ENCODE measurements around the gene APLP2. TPM values are rescaled to one million over a fixed set of nuclear protein-coding genes. Genes with fewer than 3 reads are reported as not detected.

APLP2 gene
- total and polyA plus RNA-seq, 2 of the 13 experiments (the other 11 are each of a cell fraction or from before 2014, with no cell fraction given), result 315 to 594 TPM

- TF ChIP-seq, protein P1, sequence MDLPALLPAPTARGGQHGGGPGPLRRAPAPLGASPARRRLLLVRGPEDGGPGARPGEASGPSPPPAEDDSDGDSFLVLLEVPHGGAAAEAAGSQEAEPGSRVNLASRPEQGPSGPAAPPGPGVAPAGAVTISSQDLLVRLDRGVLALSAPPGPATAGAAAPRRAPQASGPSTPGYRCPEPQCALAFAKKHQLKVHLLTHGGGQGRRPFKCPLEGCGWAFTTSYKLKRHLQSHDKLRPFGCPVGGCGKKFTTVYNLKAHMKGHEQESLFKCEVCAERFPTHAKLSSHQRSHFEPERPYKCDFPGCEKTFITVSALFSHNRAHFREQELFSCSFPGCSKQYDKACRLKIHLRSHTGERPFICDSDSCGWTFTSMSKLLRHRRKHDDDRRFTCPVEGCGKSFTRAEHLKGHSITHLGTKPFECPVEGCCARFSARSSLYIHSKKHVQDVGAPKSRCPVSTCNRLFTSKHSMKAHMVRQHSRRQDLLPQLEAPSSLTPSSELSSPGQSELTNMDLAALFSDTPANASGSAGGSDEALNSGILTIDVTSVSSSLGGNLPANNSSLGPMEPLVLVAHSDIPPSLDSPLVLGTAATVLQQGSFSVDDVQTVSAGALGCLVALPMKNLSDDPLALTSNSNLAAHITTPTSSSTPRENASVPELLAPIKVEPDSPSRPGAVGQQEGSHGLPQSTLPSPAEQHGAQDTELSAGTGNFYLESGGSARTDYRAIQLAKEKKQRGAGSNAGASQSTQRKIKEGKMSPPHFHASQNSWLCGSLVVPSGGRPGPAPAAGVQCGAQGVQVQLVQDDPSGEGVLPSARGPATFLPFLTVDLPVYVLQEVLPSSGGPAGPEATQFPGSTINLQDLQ (CRISPR knock-in tag; IDR thresholded peaks at IDR 0.05), result 0 out of 2 replicates have a peak, but pooled peaks have one; percentile 40
- peak; percentile 24 for TF ChIP-seq HNRNPLL (IDR thresholded peaks at IDR 0.05; ENCODE audit: low read depth, low read length, poor library complexity, severe bottlenecking)
These were observed 53.8 kb downstream of the APLP2 start (continued) for GRCh38 chr11:130123414-130124040.

DNA sequence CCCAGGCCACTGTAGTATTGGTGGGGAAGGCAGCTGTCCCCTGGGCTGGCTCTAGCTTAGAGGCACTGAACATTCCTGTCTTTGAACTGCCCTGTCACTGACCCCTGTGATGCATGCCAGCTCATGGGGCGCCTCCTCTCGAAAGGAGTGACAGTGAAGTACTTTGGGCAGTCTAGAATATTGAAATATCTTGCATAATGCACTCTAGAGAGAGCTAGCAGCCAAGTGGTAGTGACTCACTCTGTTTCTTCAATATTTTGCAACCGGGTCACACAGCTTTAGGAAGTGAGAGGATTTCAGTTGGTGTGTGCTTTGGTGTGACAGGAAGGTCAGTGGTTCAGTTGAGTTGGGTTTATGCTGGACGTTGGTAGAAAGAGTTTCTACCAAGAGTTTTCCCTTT lies 54.4 kb downstream of the APLP2 start:
- ChIA-PET CTCF (ENCODE audit: low intra/inter-chr PET ratio, low total read pairs) (no interaction called here), POLR2A (interaction anchor here (0.7 to 3.7 kb wide), 15 partner anchors 8 to 132 kb away, joined by 3 to 61 read pairs (median 4); partner anchors contain the start of genes APLP2 and PRDM10)
- Histone ChIP-seq H3K4me2 (ENCODE audit: low read depth, low read length) (0 out of 2 replicates have a peak overlapping the region, but pooled peaks have one; percentile 3), H3K27ac (ENCODE audit: extremely low read length, insufficient read depth, low read length) (peak overlapping the region; percentile 66), H3K27me3 (ENCODE audit: control insufficient read depth in 1 of 2, insufficient read depth in 2 of 2, low read length in 2 of 2) (no peaks in the 10 kb centered on the region), H3K4me1 (ENCODE audit: insufficient read depth, low read length) (peaks cover 62% of the 10 kb centered on the region), H3K4me3 (replicated peaks in 1 of 3; ENCODE audit: insufficient read depth in 1 of 3, low read depth in 2 of 3, low read length in 3 of 3) (no peak overlapping the region), H2AFZ (ENCODE audit: low read length) (no peak overlapping the region), H3K36me3 (replicated peaks in 1 of 2; ENCODE audit: control insufficient read depth in 1 of 2, insufficient read depth in 2 of 2, low read length in 2 of 2) (peaks cover 24 to 93% of the 10 kb centered on the region in 2 experiments), H4K20me1 (ENCODE audit: insufficient read depth, low read length) (peaks cover 9% of the 10 kb centered on the region; the same call in 1 of the 2 replicates), H3K9ac (ENCODE audit: insufficient read depth, low read depth, low read length) (no peak overlapping the region), H3K9me3 (ENCODE audit: low read length) (no peaks in the 10 kb centered on the region), H3K79me2 (ENCODE audit: insufficient read depth, low read length) (peaks cover 31% of the 10 kb centered on the region)
- BruUV-seq (replicated peaks), result no TSS peak
- intact Hi-C loops (cut with micrococcal nuclease; ENCODE audit: unreplicated experiment) (loop anchor here (1.0 to 2.0 kb wide), 2 partner anchors 53 to 125 kb away; no protein-coding TSS in a partner anchor), in situ Hi-C loops (cut with HindIII; ENCODE audit: extremely low pct_ligation_motif_present, low pct_unique_long_range_greater_than_20kb) (no loop called here)
- 4% methylated on average over 2 of the region's 4 CpGs for WGBS (ENCODE audit: low lambda C conversion rate)
- DNase-seq (ENCODE audit: low spot score), result peak; percentile 97
- peak; percentile 99 for ATAC-seq
- peak; percentile 96 for FAIRE-seq
- TF ChIP-seq NCOA1 (CRISPR knock-in tag; IDR thresholded peaks at IDR 0.05), result no peak
- no peak for TF ChIP-seq DMTF1 (CRISPR knock-in tag; IDR thresholded peaks at IDR 0.05)
- TF ChIP-seq HIC2 (CRISPR knock-in tag; IDR thresholded peaks at IDR 0.05; ENCODE audit: low read depth), result no peak
- no peak for TF ChIP-seq HINFP (CRISPR knock-in tag; IDR thresholded peaks at IDR 0.05; ENCODE audit: low read depth)
- peak; percentile 91 for TF ChIP-seq ZNF205 (CRISPR knock-in tag; IDR thresholded peaks at IDR 0.05)
- TF ChIP-seq POLR2AphosphoS2 (IDR thresholded peaks at IDR 0.05; ENCODE audit: low read depth, low read length), result no peak
- TF ChIP-seq MZF1 (CRISPR knock-in tag; IDR thresholded peaks at IDR 0.05; ENCODE audit: borderline replicate concordance), result no peak
- no peak; the same call in 1 of the 2 replicates for TF ChIP-seq HNF1B (CRISPR knock-in tag; IDR thresholded peaks at IDR 0.05)
- peak; percentile 41; the same call in 1 of the 2 replicates for TF ChIP-seq YEATS4 (CRISPR knock-in tag; IDR thresholded peaks at IDR 0.05; ENCODE audit: borderline replicate concordance)

Data from HepG2 (cell line).